IMR-90 (cell line): ENCODE measurements around the gene EGFL7. TPM values are rescaled to one million over a fixed set of nuclear protein-coding genes. Genes with fewer than 3 reads are reported as not detected.

Experiments
- ATAC-seq: fragments of 200-7000 bp; cut with Tn5 transposase; 2 replicates; pipeline ENCODE4 v1.9.1; 2020; ENCODE audit warnings: low read depth, mild to moderate bottlenecking, moderate library complexity
- BruUV-seq: library from RNA; stranded (reverse); fragments of 400-500 nt; replicated peaks from 2 replicates; lab custom pipeline; 2021; lab: Mats Ljungman, UMichigan
- CTCF ChIA-PET: fragments of 300-600 bp; formaldehyde crosslinking; extraction: SDS; loops from one replicate; lab custom pipeline; 2021; ENCODE audit warnings: antibody characterized with exemption; lab: Yijun Ruan, JAX
- POLR2A ChIA-PET: fragments of 300-600 bp; sonication (Branson Sonifier 250); formaldehyde crosslinking; loops from one replicate; lab custom pipeline; 2022; ENCODE audit warnings: antibody characterized with exemption; ENCODE audit not compliant: unreplicated experiment; lab: Charles Lee
- DNase-seq: peaks from one replicate; pipeline ENCODE4 v3.0.0; 2013
- H2AFZ ChIP-seq: replicated peaks from 2 replicates; pipeline ENCODE3; 2013; ENCODE audit warnings: low read length, mild to moderate bottlenecking; ENCODE audit not compliant: poor library complexity
- H2AK5ac ChIP-seq: 2 replicates; pipeline ENCODE4 v1.6.1; 2013; ENCODE audit warnings: low read depth, low read length, inconsistent platforms
- H2AK9ac ChIP-seq: replicated peaks from 2 replicates; pipeline ENCODE3; 2013; ENCODE audit warnings: mild to moderate bottlenecking, low read depth, low read length, moderate library complexity; ENCODE audit not compliant: poor library complexity
- H2BK120ac ChIP-seq: 2 replicates; pipeline ENCODE4 v1.6.1; 2013; ENCODE audit warnings: low read depth, low read length, inconsistent platforms
- H2BK15ac ChIP-seq: 3 replicates; pipeline ENCODE4 v1.6.1; 2013; ENCODE audit warnings: low read depth, low read length, inconsistent platforms
- H2BK20ac ChIP-seq: 2 replicates; pipeline ENCODE4 v1.6.1; 2013; ENCODE audit warnings: low read depth, mild to moderate bottlenecking, inconsistent platforms, low read length, moderate library complexity
- H2BK5ac ChIP-seq: 2 replicates; pipeline ENCODE4 v1.6.1; 2013; ENCODE audit warnings: mild to moderate bottlenecking, low read depth, low read length, inconsistent platforms; ENCODE audit not compliant: poor library complexity, severe bottlenecking
- H3K14ac ChIP-seq: replicated peaks from 2 replicates; pipeline ENCODE4 v1.6.1; 2013; ENCODE audit warnings: low read depth, low read length, inconsistent platforms
- H3K18ac ChIP-seq: 2 replicates; pipeline ENCODE4 v1.6.1; 2013; ENCODE audit warnings: low read depth, low read length, control low read depth
- H3K23ac ChIP-seq: 2 replicates; pipeline ENCODE4 v1.6.1; 2013; ENCODE audit warnings: low read depth, low read length, inconsistent platforms
- H3K27ac ChIP-seq: 2 replicates; pipeline ENCODE4 v1.5.1; 2013; ENCODE audit warnings: mild to moderate bottlenecking, control low read depth, low read length; ENCODE audit not compliant: insufficient read depth
- H3K27me3 ChIP-seq: 2 replicates; pipeline ENCODE4 v1.6.1; 2013; ENCODE audit warnings: low read length; ENCODE audit not compliant: control insufficient read depth, insufficient read depth
- H3K36me3 ChIP-seq: 2 replicates; pipeline ENCODE4 v1.6.1; 2013; ENCODE audit warnings: low read length, mixed read lengths; ENCODE audit not compliant: control insufficient read depth, insufficient read depth
- H3K4ac ChIP-seq: 2 replicates; pipeline ENCODE4 v1.6.1; 2013; ENCODE audit warnings: low read depth, low read length, inconsistent platforms
- H3K4me1 ChIP-seq: 2 replicates; pipeline ENCODE4 v1.6.1; 2013; ENCODE audit warnings: low read length, mixed read lengths; ENCODE audit not compliant: control insufficient read depth, insufficient read depth
- H3K4me2 ChIP-seq: 2 replicates; pipeline ENCODE4 v1.6.1; 2013; ENCODE audit warnings: low read depth, mild to moderate bottlenecking, control low read depth, low read length, moderate library complexity
- H3K4me3 ChIP-seq: 2 replicates; pipeline ENCODE4 v1.5.1; 2013; ENCODE audit warnings: low read depth, mild to moderate bottlenecking, control low read depth, low read length, moderate library complexity; ENCODE audit not compliant: insufficient read depth
- H3K56ac ChIP-seq: 2 replicates; pipeline ENCODE4 v1.6.1; 2013; ENCODE audit warnings: low read length, inconsistent platforms; ENCODE audit not compliant: insufficient read depth; ENCODE audit errors: extremely low read depth
- H3K79me1 ChIP-seq, 2 experiments: 2 replicates each; pipeline ENCODE4 v1.6.1; 2013; ENCODE audit warnings: low read length in 2 of 2, inconsistent platforms in 1 of 2, low read depth in 1 of 2
- H3K9ac ChIP-seq: 2 replicates; pipeline ENCODE4 v1.6.1; 2013; ENCODE audit warnings: low read depth, low read length, control low read depth
- H3K9me1 ChIP-seq: 2 replicates; pipeline ENCODE4 v1.6.1; 2013; ENCODE audit warnings: low read length, inconsistent platforms; ENCODE audit not compliant: insufficient read depth
- H3K9me3 ChIP-seq: 2 replicates; pipeline ENCODE4 v1.6.1; 2013; ENCODE audit warnings: low read length; ENCODE audit not compliant: control insufficient read depth, insufficient read depth
- H4K20me1 ChIP-seq: 2 replicates; pipeline ENCODE4 v1.6.1; 2013; ENCODE audit warnings: low read length, inconsistent platforms; ENCODE audit not compliant: insufficient read depth
- H4K5ac ChIP-seq: 2 replicates; pipeline ENCODE4 v1.6.1; 2013; ENCODE audit warnings: mild to moderate bottlenecking, low read depth, low read length, control low read depth
- H4K8ac ChIP-seq, 2 experiments: 2 replicates each; pipeline ENCODE4 v1.6.1; 2013; ENCODE audit warnings: low read depth in 2 of 2, low read length in 2 of 2, control low read depth in 1 of 2, inconsistent platforms in 1 of 2
- H4K91ac ChIP-seq: 2 replicates; pipeline ENCODE4 v1.6.1; 2013; ENCODE audit warnings: low read depth, low read length, inconsistent platforms; ENCODE audit not compliant: insufficient read depth
- BHLHE40 ChIP-seq: fragments of 150-350 bp; IDR thresholded peaks from 2 replicates; pipeline ENCODE4 v1.6.1; 2016; ENCODE audit warnings: mild to moderate bottlenecking, low read depth, low read length
- CEBPB ChIP-seq: IDR thresholded peaks from 2 replicates; pipeline ENCODE4 v1.6.1; 2012; ENCODE audit warnings: low read depth, low read length, improper control_type of control experiment
- CHD1 ChIP-seq: IDR thresholded peaks from 2 replicates; pipeline ENCODE4 v1.6.1; 2012; ENCODE audit warnings: low read depth, low read length, improper control_type of control experiment
- FOS ChIP-seq: fragments of 150-350 bp; IDR thresholded peaks from 2 replicates; pipeline ENCODE4 v1.6.1; 2016; ENCODE audit warnings: low read depth, low read length
- MAFK ChIP-seq: IDR thresholded peaks from 2 replicates; pipeline ENCODE4 v1.6.1; 2012; ENCODE audit warnings: low read depth, low read length, improper control_type of control experiment
- MAZ ChIP-seq: IDR thresholded peaks from 2 replicates; pipeline ENCODE4 v1.6.1; 2012; ENCODE audit warnings: low read depth, mild to moderate bottlenecking, low read length, improper control_type of control experiment, moderate library complexity, borderline replicate concordance
- MXI1 ChIP-seq: IDR thresholded peaks from 2 replicates; pipeline ENCODE4 v1.6.1; 2012; ENCODE audit warnings: low read depth, mild to moderate bottlenecking, low read length, moderate library complexity, borderline replicate concordance
- NFE2L2 ChIP-seq: fragments of 150-350 bp; IDR thresholded peaks from 2 replicates; pipeline ENCODE4 v1.6.1; 2016; ENCODE audit warnings: low read depth, mild to moderate bottlenecking, low read length
- POLR2A ChIP-seq: IDR thresholded peaks from 2 replicates; pipeline ENCODE4 v1.6.1; 2012; ENCODE audit warnings: mild to moderate bottlenecking, low read depth, low read length
- RAD21 ChIP-seq: IDR thresholded peaks from 2 replicates; pipeline ENCODE4 v1.6.1; 2012; ENCODE audit warnings: low read length, improper control_type of control experiment
- RCOR1 ChIP-seq: IDR thresholded peaks from 2 replicates; pipeline ENCODE4 v1.6.1; 2012; ENCODE audit warnings: mild to moderate bottlenecking, low read length, improper control_type of control experiment; ENCODE audit not compliant: insufficient replicate concordance
- RFX5 ChIP-seq: IDR thresholded peaks from 2 replicates; pipeline ENCODE4 v1.8.0; 2012; ENCODE audit warnings: low read depth, mild to moderate bottlenecking, low read length, moderate library complexity
- SMC3 ChIP-seq: fragments of 150-350 bp; IDR thresholded peaks from 2 replicates; pipeline ENCODE4 v1.6.1; 2016; ENCODE audit warnings: low read depth, mild to moderate bottlenecking, antibody characterized with exemption, low read length, moderate library complexity
- USF2 ChIP-seq: fragments of 150-350 bp; IDR thresholded peaks from 2 replicates; pipeline ENCODE4 v1.6.1; 2017; ENCODE audit warnings: mild to moderate bottlenecking, antibody characterized with exemption, low read length, low read depth
- WGBS, 2 experiments: methylation state at CpG; one replicate each; pipeline versions ENCODE4 v1.1.5 to v1.1.7; 2013; ENCODE audit warnings: missing lambda C conversion rate in 2 of 2; ENCODE audit not compliant: insufficient read length in 1 of 2; ENCODE audit errors: extremely low coverage in 2 of 2; 5-methylcytosine and 5-hydroxymethylcytosine counted together
- dilution Hi-C: fragments of 300-500 bp; cut with HindIII; formaldehyde crosslinking; loops from one replicate; pipeline ENCODE4 v1.14.3; 2018; ENCODE audit warnings: low sequenced_read_pairs; ENCODE audit not compliant: unreplicated experiment
- in situ Hi-C: fragments of 300-500 bp; cut with MboI; formaldehyde crosslinking; loops from 3 replicates; pipeline ENCODE4 v1.14.3; 2019; ENCODE audit warnings: low sequenced_read_pairs, inconsistent platforms, mixed read lengths
- intact Hi-C: fragments of 100-400 bp; cut with micrococcal nuclease; formaldehyde crosslinking; loops from 2 replicates; pipeline ENCODE4 v1.10.0; 2022
- polyA plus RNA-seq, 3 experiments: library from polyadenylated mRNA; depleted of rRNA; stranded (reverse); fragments of >200 nt; gene quantifications; 2 replicates each; pipeline ENCODE4 v1.2.3, GENCODE V29; 2012; ENCODE audit warnings: low replicate concordance in 1 of 3
- total RNA-seq: library from RNA; depleted of rRNA; stranded (reverse); fragments of >200 nt; gene quantifications from 2 replicates; pipeline ENCODE4 v1.2.3, GENCODE V29; 2012
- TF ChIP-seq, protein P1 (sequence below): conservative IDR thresholded peaks from 2 replicates; pipeline ENCODE4 v1.5.1; 2012; ENCODE audit warnings: mild to moderate bottlenecking, low read depth, low read length, improper control_type of control experiment
- TF ChIP-seq, protein P2 (sequence below): fragments of 150-350 bp; IDR thresholded peaks from 2 replicates; pipeline ENCODE4 v1.6.1; 2016; ENCODE audit warnings: low read depth, mild to moderate bottlenecking, low read length, moderate library complexity, borderline replicate concordance

The EGFL7 gene
- total and polyA plus RNA-seq, 2 of the 4 experiments (the other 2 are of a cell fraction), result 2.2 to 10.4 TPM

- Histone ChIP-seq H2BK20ac (no peak overlapping the region), H4K91ac (no peak overlapping the region), H2BK5ac (no peak overlapping the region), H3K56ac (no peak overlapping the region), H3K4me3 (no peak overlapping the region), H4K5ac (no peak overlapping the region), H2AK5ac (no peak overlapping the region), H3K18ac (no peak overlapping the region), H3K27me3 (no peaks in the 10 kb centered on the region), H3K23ac (no peak overlapping the region), H3K4me1 (no peaks in the 10 kb centered on the region), H3K14ac (no peak overlapping the region), H4K20me1 (peaks cover 8% of the 10 kb centered on the region; the same call in 1 of the 2 replicates), H3K9me3 (no peaks in the 10 kb centered on the region), H3K9ac (no peak overlapping the region), H2BK120ac (no peak overlapping the region), H2BK15ac (no peak overlapping the region), H3K27ac (no peak overlapping the region), H3K36me3 (peaks cover 17% of the 10 kb centered on the region; the same call in 1 of the 2 replicates), H3K9me1 (no peaks in the 10 kb centered on the region), H3K4me2 (no peak overlapping the region), H4K8ac (no peak overlapping the region), H2AK9ac (no peak overlapping the region), H3K79me1 (peaks cover 0 to 23% of the 10 kb centered on the region in 2 experiments; a peak in 1 of 4 replicates), H3K4ac (no peak overlapping the region), H2AFZ (no peak overlapping the region)
- POLR2A ChIA-PET, result no interaction called here
- WGBS, 2 experiments, result 93% methylated on average over 4 of the region's 15 CpGs; no CpG with 5 or more reads in 1 of the 2 experiments
- DNase-seq (no peak), ATAC-seq (no peak)
- in situ Hi-C loops (no loop called here), intact Hi-C loops (no loop called here), dilution Hi-C loops (no loop called here)
- TF ChIP-seq MAFK (no peak), BHLHE40 (no peak), CEBPB (no peak), MXI1 (no peak), NFE2L2 (no peak), RAD21 (no peak), SMC3 (no peak), RCOR1 (no peak), RFX5 (no peak), USF2 (no peak), POLR2A (no peak), MAZ (no peak), FOS (no peak), CHD1 (no peak)
- TF ChIP-seq, protein P1, sequence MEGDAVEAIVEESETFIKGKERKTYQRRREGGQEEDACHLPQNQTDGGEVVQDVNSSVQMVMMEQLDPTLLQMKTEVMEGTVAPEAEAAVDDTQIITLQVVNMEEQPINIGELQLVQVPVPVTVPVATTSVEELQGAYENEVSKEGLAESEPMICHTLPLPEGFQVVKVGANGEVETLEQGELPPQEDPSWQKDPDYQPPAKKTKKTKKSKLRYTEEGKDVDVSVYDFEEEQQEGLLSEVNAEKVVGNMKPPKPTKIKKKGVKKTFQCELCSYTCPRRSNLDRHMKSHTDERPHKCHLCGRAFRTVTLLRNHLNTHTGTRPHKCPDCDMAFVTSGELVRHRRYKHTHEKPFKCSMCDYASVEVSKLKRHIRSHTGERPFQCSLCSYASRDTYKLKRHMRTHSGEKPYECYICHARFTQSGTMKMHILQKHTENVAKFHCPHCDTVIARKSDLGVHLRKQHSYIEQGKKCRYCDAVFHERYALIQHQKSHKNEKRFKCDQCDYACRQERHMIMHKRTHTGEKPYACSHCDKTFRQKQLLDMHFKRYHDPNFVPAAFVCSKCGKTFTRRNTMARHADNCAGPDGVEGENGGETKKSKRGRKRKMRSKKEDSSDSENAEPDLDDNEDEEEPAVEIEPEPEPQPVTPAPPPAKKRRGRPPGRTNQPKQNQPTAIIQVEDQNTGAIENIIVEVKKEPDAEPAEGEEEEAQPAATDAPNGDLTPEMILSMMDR, result no peak
- TF ChIP-seq, protein P2, sequence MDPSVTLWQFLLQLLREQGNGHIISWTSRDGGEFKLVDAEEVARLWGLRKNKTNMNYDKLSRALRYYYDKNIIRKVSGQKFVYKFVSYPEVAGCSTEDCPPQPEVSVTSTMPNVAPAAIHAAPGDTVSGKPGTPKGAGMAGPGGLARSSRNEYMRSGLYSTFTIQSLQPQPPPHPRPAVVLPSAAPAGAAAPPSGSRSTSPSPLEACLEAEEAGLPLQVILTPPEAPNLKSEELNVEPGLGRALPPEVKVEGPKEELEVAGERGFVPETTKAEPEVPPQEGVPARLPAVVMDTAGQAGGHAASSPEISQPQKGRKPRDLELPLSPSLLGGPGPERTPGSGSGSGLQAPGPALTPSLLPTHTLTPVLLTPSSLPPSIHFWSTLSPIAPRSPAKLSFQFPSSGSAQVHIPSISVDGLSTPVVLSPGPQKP, result no peak
- CTCF ChIA-PET, result no interaction called here
- no TSS peak for BruUV-seq
Observed at GRCh38 chr9:136678034-136678433, 15.3 kb downstream of the EGFL7 start.
